ENCODE measurements around the gene PCDHB12.
"Not testable (repeated sequence)": the region's sequence is repeated elsewhere in the genome, so short reads cannot be mapped to it uniquely, and the experiment has no call there.

The PCDHB12 gene

GRCh38 chr5:141208478-141208877 lies at the start of gene PCDHB12:
PCDHB12 (plus strand) TSS chr5:141208719; CDS start chr5:141208908, 189 bp downstream.
- no peak for DNase-seq (ENCODE audit: low read depth in 2 of 2)

- no peak for DNase-seq (ENCODE audit: low read depth in 2 of 2)
Observed at GRCh38 chr5:141172381-141173204, 35.9 kb upstream of the PCDHB12 start, which contains the start of gene PCDHB7. PCDHB7 (plus strand) TSS chr5:141172644; CDS start chr5:141172836, 192 bp downstream.

- not testable (repeated sequence) for DNase-seq (ENCODE audit: low read depth in 2 of 2)
Observed at GRCh38 chr5:141174291-141175104, 34.0 kb upstream of the PCDHB12 start.

GRCh38 chr5:141175933-141176332 lies 32.6 kb upstream of the PCDHB12 start:
- DNase-seq (ENCODE audit: low read depth in 2 of 2), result no peak

GRCh38 chr5:141177577-141178191 lies 30.8 kb upstream of the PCDHB12 start, which contains the start of gene PCDHB8:
PCDHB8 (plus strand) TSS chr5:141177790; CDS start chr5:141178035, 245 bp downstream.
- not testable (repeated sequence) for DNase-seq (ENCODE audit: low read depth in 2 of 2)

GRCh38 chr5:141179371-141179770 lies 29.1 kb upstream of the PCDHB12 start:
- DNase-seq (ENCODE audit: low read depth in 2 of 2), result not testable (repeated sequence)

- not testable (repeated sequence) for DNase-seq (ENCODE audit: low read depth in 2 of 2)
Observed at GRCh38 chr5:141179876-141180275, 28.6 kb upstream of the PCDHB12 start.

- no peak for DNase-seq (ENCODE audit: low read depth in 2 of 2)
Observed at GRCh38 chr5:141180313-141180712, 28.2 kb upstream of the PCDHB12 start.

GRCh38 chr5:141182248-141182647 lies 26.3 kb upstream of the PCDHB12 start, which contains the start of gene PCDHB16:
PCDHB16 (plus strand) TSS chr5:141182387; CDS start chr5:141182560, 173 bp downstream.
- no peak for DNase-seq (ENCODE audit: low read depth in 2 of 2)

- not testable (repeated sequence) for DNase-seq (ENCODE audit: low read depth in 2 of 2)
Observed at GRCh38 chr5:141184117-141184855, 24.2 kb upstream of the PCDHB12 start.

- DNase-seq (ENCODE audit: low read depth in 2 of 2), result no peak
Observed at GRCh38 chr5:141186897-141187512, 21.5 kb upstream of the PCDHB12 start, which contains the start of gene PCDHB9. PCDHB9 (plus strand) TSS chr5:141187161; CDS start chr5:141187319, 158 bp downstream.

GRCh38 chr5:141188682-141189081 lies 19.8 kb upstream of the PCDHB12 start:
- DNase-seq (ENCODE audit: low read depth in 2 of 2), result not testable (repeated sequence)

- DNase-seq (ENCODE audit: low read depth in 2 of 2), result not testable (repeated sequence)
Observed at GRCh38 chr5:141189131-141189530, 19.4 kb upstream of the PCDHB12 start.

GRCh38 chr5:141192110-141192725 lies 16.3 kb upstream of the PCDHB12 start, which contains the start of gene PCDHB10:
PCDHB10 (plus strand) TSS chr5:141192353; CDS start chr5:141192553, 200 bp downstream.
- no peak for DNase-seq (ENCODE audit: low read depth in 2 of 2)

GRCh38 chr5:141194332-141194731 lies 14.2 kb upstream of the PCDHB12 start:
- DNase-seq (ENCODE audit: low read depth in 2 of 2), result not testable (repeated sequence)

GRCh38 chr5:141196363-141196762 lies 12.2 kb upstream of the PCDHB12 start:
- no peak for DNase-seq (ENCODE audit: low read depth in 2 of 2)

GRCh38 chr5:141199359-141200235 lies 8.9 kb upstream of the PCDHB12 start, which contains the start of gene PCDHB11:
PCDHB11 (plus strand) TSS chr5:141199627; CDS start chr5:141199775, 148 bp downstream.
- DNase-seq (ENCODE audit: low read depth in 2 of 2), result no peak

- DNase-seq (ENCODE audit: low read depth in 2 of 2), result not testable (repeated sequence)
Observed at GRCh38 chr5:141201126-141201525, 7.4 kb upstream of the PCDHB12 start.

- not testable (repeated sequence) for DNase-seq (ENCODE audit: low read depth in 2 of 2)
Observed at GRCh38 chr5:141201646-141202045, 6.9 kb upstream of the PCDHB12 start.

Data from stimulated activated CD8-positive, alpha-beta memory T cell treated with anti-CD3 and anti-CD28 coated beads, Interleukin-2, amount 100 ng/mL, for 1 hour (primary cell).